ENCODE measurements around the gene CFAP77. TPM values are rescaled to one million over a fixed set of nuclear protein-coding genes. Genes with fewer than 3 reads are reported as not detected.

The CFAP77 gene
- total and polyA plus RNA-seq, 2 of the 8 experiments (the other 6 are each of a cell fraction or from before 2014, with no cell fraction given), result 0.63 to 0.97 TPM

GRCh38 chr9:132447346-132447745 is 37.3 kb downstream of the CFAP77 start:
- Histone ChIP-seq H3K9me3 (ENCODE audit: insufficient read depth in 2 of 2, low read depth in 1 of 2, low read length in 1 of 2) (no peaks in the 10 kb centered on the region), H2BK15ac (ENCODE audit: low read length) (no peak overlapping the region), H3K18ac (ENCODE audit: extremely low read depth, low read length) (no peak overlapping the region), H2AK5ac (ENCODE audit: low read depth, low read length) (no peak overlapping the region), H4K20me1 (replicated peaks in 1 of 2; ENCODE audit: control insufficient read depth in 1 of 2, insufficient read depth in 2 of 2, low read length in 2 of 2) (no peaks in the 10 kb centered on the region), H3K23ac (ENCODE audit: insufficient read length) (no peak overlapping the region), H4K5ac (ENCODE audit: insufficient read length, low read depth, low read length) (no peak overlapping the region), H3K4ac (replicated peaks; ENCODE audit: insufficient read length, low read depth, low read length) (no peak overlapping the region), H4K8ac (ENCODE audit: extremely low read depth, insufficient read depth, low read length) (no peak overlapping the region), H3K4me1 (replicated peaks in 1 of 4; ENCODE audit: control insufficient read depth in 3 of 4, insufficient read depth in 4 of 4, low read length in 3 of 4) (peaks cover 0 to 2% (median 0%) of the 10 kb centered on the region in 4 experiments; a peak in 1 of 7 replicates), H2BK5ac (ENCODE audit: low read depth, low read length) (no peak overlapping the region), H3K79me1 (ENCODE audit: low read depth, low read length) (no peaks in the 10 kb centered on the region), H3K27ac (ENCODE audit: low read depth, low read length) (no peak overlapping the region), H3K36me3 (ENCODE audit: control insufficient read depth in 2 of 4, insufficient read depth in 4 of 4, low read length in 3 of 4) (no peaks in the 10 kb centered on the region), H3K9ac (replicated peaks in 1 of 4; ENCODE audit: extremely low read depth in 1 of 4, low read depth in 3 of 4, low read length in 3 of 4) (no peak overlapping the region), H3K23me2 (ENCODE audit: low read depth, low read length) (no peaks in the 10 kb centered on the region), H3K79me2 (ENCODE audit: control insufficient read depth in 1 of 2, insufficient read depth in 2 of 2, low read length in 2 of 2) (no peaks in the 10 kb centered on the region), H2AFZ (ENCODE audit: low read length) (peak overlapping the region; percentile 25; the same call in 1 of the 2 replicates), H2BK20ac (ENCODE audit: low read length) (no peak overlapping the region), H4K91ac (replicated peaks; ENCODE audit: insufficient read length, low read length) (no peak overlapping the region), H2BK120ac (replicated peaks; ENCODE audit: low read depth, low read length) (no peak overlapping the region), H3K4me3 (ENCODE audit: extremely low read depth in 1 of 4, insufficient read depth in 2 of 4, low read depth in 3 of 4, low read length in 4 of 4) (no peak overlapping the region), H3K14ac (ENCODE audit: insufficient read length) (no peak overlapping the region), H2BK12ac (ENCODE audit: low read depth, low read length) (no peak overlapping the region), H3K56ac (replicated peaks; ENCODE audit: insufficient read length, low read depth, low read length) (no peak overlapping the region), H3K4me2 (ENCODE audit: insufficient read depth in 1 of 2, low read depth in 2 of 2, low read length in 2 of 2) (no peak overlapping the region), H3K27me3 (replicated peaks in 1 of 4; ENCODE audit: control insufficient read depth in 3 of 4, extremely low read depth in 1 of 4, insufficient read depth in 3 of 4, low read length in 3 of 4) (peaks cover 0 to 2% (median 0%) of the 10 kb centered on the region in 4 experiments; a peak in 1 of 7 replicates)
- FAIRE-seq (no peak), DNase-seq (ENCODE audit: low read depth in 1 of 2, low spot score in 2 of 2) (peak; percentile 5 to 71)
- WGBS, 2 experiments (ENCODE audit: extremely low coverage in 1 of 2, insufficient coverage in 1 of 2, insufficient read length in 1 of 2, insufficient replicate concordance in 2 of 2, low coverage in 1 of 2, low lambda C conversion rate in 2 of 2, missing lambda C conversion rate in 1 of 2), result 66% methylated on average over 20 of the region's 20 CpGs; no CpG with 5 or more reads in 1 of the 2 experiments
- CTCF ChIA-PET (ENCODE audit: partially characterized antibody), result interaction anchor here (0.6 to 5.8 kb wide), 17 partner anchors 8 to 1012 kb away, joined by 3 to 39 read pairs (median 4); partner anchors contain the start of gene CACFD1
- POLR2A ChIA-PET (ENCODE audit: partially characterized antibody), result interaction anchor here (1.2 kb wide), 1 partner anchor 9 kb away, joined by 3 read pairs; no protein-coding TSS in a partner anchor
- peak; percentile 50; the same call in 1 of the 2 replicates for TF ChIP-seq CREB1 (IDR thresholded peaks at IDR 0.05)
- no peak for TF ChIP-seq TAF1 (IDR thresholded peaks at IDR 0.05; ENCODE audit: low read depth, low read length)
- no peak for TF ChIP-seq RBBP5 (IDR thresholded peaks at IDR 0.05; ENCODE audit: borderline replicate concordance, low read depth, low read length)
- no peak for TF ChIP-seq EP300 (IDR thresholded peaks at IDR 0.05; ENCODE audit: borderline replicate concordance in 1 of 2, low read depth in 2 of 2, low read length in 2 of 2)
- no peak for TF ChIP-seq ZNF274 (IDR thresholded peaks at IDR 0.05; ENCODE audit: borderline replicate concordance, extremely low read depth, low read length)
- no peak for TF ChIP-seq KDM1A (IDR thresholded peaks at IDR 0.05; ENCODE audit: borderline replicate concordance, low read length)
- TF ChIP-seq EZH2 (IDR thresholded peaks at IDR 0.05; ENCODE audit: low read depth, low read length, severe bottlenecking), result no peak
- no peak for TF ChIP-seq JUND (IDR thresholded peaks at IDR 0.05; ENCODE audit: low read length)
- TF ChIP-seq, protein P1, sequence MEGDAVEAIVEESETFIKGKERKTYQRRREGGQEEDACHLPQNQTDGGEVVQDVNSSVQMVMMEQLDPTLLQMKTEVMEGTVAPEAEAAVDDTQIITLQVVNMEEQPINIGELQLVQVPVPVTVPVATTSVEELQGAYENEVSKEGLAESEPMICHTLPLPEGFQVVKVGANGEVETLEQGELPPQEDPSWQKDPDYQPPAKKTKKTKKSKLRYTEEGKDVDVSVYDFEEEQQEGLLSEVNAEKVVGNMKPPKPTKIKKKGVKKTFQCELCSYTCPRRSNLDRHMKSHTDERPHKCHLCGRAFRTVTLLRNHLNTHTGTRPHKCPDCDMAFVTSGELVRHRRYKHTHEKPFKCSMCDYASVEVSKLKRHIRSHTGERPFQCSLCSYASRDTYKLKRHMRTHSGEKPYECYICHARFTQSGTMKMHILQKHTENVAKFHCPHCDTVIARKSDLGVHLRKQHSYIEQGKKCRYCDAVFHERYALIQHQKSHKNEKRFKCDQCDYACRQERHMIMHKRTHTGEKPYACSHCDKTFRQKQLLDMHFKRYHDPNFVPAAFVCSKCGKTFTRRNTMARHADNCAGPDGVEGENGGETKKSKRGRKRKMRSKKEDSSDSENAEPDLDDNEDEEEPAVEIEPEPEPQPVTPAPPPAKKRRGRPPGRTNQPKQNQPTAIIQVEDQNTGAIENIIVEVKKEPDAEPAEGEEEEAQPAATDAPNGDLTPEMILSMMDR (IDR thresholded peaks at IDR 0.05; ENCODE audit: control extremely low read depth in 1 of 3, insufficient read depth in 1 of 3, low read depth in 1 of 3, low read length in 3 of 3), result peak; percentile 62 to 90 (median 87)
- no peak for TF ChIP-seq RXRA (IDR thresholded peaks at IDR 0.05; ENCODE audit: insufficient read depth, low read depth, low read length)

Data from H1 (cell line).